ENCODE results near the gene GNG7. TPM values are rescaled to one million over a fixed set of nuclear protein-coding genes. Genes with fewer than 3 reads are reported as not detected.

GNG7 gene
- total and polyA plus RNA-seq, 2 donors (not counting 3 experiments of a cell fraction or from before 2014, with no cell fraction given): 0.29 to 0.84 TPM

DNA sequence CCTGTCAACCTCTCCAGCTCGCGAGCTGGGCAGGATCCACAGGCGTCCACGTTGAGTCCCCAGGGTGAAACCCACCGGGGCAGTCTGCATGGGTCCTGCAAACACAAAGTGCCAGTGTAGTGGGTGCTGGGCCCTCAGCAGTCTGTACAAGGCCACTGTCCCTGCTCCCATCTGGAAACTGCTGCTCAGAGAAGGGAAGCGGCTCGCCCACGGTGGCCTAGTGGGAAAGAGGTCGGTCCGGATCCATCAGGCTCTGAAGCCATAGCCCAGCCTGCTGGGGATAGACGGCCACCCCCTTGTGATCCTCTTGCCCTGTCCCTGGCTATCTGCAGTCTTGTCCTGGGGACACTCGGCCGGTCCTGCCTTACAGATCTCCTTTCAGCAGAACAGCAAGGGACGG, 21.3 kb upstream of the GNG7 start:
- Histone ChIP-seq H3K27me3 (ENCODE audit: control insufficient read depth in 2 of 2, insufficient read depth in 2 of 2, low read length in 2 of 2) (peaks cover 15 to 26% of the 10 kb centered on the region in 2 experiments), H3K27ac (ENCODE audit: insufficient read depth, low read depth, low read length) (no peak overlapping the region), H3K79me2 (ENCODE audit: control insufficient read depth, insufficient read depth, low read length) (no peaks in the 10 kb centered on the region), H4K20me1 (replicated peaks; ENCODE audit: control insufficient read depth, extremely low read depth, insufficient read depth, low read length) (no peaks in the 10 kb centered on the region), H3K36me3 (ENCODE audit: control insufficient read depth in 2 of 2, extremely low read depth in 1 of 2, insufficient read depth in 2 of 2, low read length in 2 of 2) (no peaks in the 10 kb centered on the region), H3K4me2 (ENCODE audit: insufficient read depth, low read length) (no peak overlapping the region), H2AFZ (ENCODE audit: low read depth, low read length) (no peak overlapping the region), H3K9ac (replicated peaks; ENCODE audit: extremely low read depth, insufficient read depth, low read length) (no peak overlapping the region), H3K4me1 (ENCODE audit: control insufficient read depth, extremely low read depth, insufficient read depth, low read length) (no peaks in the 10 kb centered on the region), H3K9me3 (replicated peaks; ENCODE audit: control insufficient read depth, insufficient read depth, low read length) (no peaks in the 10 kb centered on the region), H3K9me1 (replicated peaks; ENCODE audit: control insufficient read depth, extremely low read depth, insufficient read depth, low read length) (no peaks in the 10 kb centered on the region), H3K4me3 (replicated peaks in 1 of 3; ENCODE audit: insufficient read depth in 1 of 3, low read depth in 1 of 3, low read length in 3 of 3) (no peak overlapping the region)
- intact Hi-C loops (cut with micrococcal nuclease): no loop called here
- dilution Hi-C loops (cut with MboI; ENCODE audit: extremely low pct_ligation_motif_present, low sequenced_read_pairs): no loop called here
- TF ChIP-seq POLR2A (IDR thresholded peaks at IDR 0.05; ENCODE audit: low read depth, low read length) (no peak), JUN (IDR thresholded peaks at IDR 0.05; ENCODE audit: borderline replicate concordance, insufficient read depth, insufficient read length, low read depth) (no peak), GATA2 (IDR thresholded peaks at IDR 0.05; ENCODE audit: insufficient read depth, insufficient read length, low read depth, low read length) (no peak), EZH2 (IDR thresholded peaks at IDR 0.05; ENCODE audit: borderline replicate concordance, low read depth, low read length, severe bottlenecking) (no peak), MYC (IDR thresholded peaks at IDR 0.05; ENCODE audit: low read depth, low read length) (no peak), POLR2AphosphoS5 (IDR thresholded peaks at IDR 0.05; ENCODE audit: insufficient read depth, low read depth, low read length) (no peak), FOS (IDR thresholded peaks at IDR 0.05; ENCODE audit: borderline replicate concordance, insufficient read depth, low read length) (no peak)
- TF ChIP-seq, protein P1, sequence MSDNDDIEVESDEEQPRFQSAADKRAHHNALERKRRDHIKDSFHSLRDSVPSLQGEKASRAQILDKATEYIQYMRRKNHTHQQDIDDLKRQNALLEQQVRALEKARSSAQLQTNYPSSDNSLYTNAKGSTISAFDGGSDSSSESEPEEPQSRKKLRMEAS (IDR thresholded peaks at IDR 0.05; ENCODE audit: insufficient read depth, insufficient read length): no peak
- TF ChIP-seq, protein P2, sequence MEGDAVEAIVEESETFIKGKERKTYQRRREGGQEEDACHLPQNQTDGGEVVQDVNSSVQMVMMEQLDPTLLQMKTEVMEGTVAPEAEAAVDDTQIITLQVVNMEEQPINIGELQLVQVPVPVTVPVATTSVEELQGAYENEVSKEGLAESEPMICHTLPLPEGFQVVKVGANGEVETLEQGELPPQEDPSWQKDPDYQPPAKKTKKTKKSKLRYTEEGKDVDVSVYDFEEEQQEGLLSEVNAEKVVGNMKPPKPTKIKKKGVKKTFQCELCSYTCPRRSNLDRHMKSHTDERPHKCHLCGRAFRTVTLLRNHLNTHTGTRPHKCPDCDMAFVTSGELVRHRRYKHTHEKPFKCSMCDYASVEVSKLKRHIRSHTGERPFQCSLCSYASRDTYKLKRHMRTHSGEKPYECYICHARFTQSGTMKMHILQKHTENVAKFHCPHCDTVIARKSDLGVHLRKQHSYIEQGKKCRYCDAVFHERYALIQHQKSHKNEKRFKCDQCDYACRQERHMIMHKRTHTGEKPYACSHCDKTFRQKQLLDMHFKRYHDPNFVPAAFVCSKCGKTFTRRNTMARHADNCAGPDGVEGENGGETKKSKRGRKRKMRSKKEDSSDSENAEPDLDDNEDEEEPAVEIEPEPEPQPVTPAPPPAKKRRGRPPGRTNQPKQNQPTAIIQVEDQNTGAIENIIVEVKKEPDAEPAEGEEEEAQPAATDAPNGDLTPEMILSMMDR (IDR thresholded peaks at IDR 0.05; ENCODE audit: extremely low read depth in 1 of 2, insufficient read depth in 1 of 2, low read depth in 1 of 2, low read length in 2 of 2): no peak
- DNase-seq (ENCODE audit: low read depth, low spot score) (no peak), FAIRE-seq (no peak)
- ChIA-PET POLR2A (no interaction called here), CTCF (interaction anchor here (1.4 kb wide), 1 partner anchor 15 kb away, joined by 3 read pairs; no protein-coding TSS in a partner anchor)
- BruUV-seq (replicated peaks): no TSS peak

Data from endothelial cell of umbilical vein (primary cell).